Transverse colon (tissue), 3 donors: ENCODE data around the gene CAMTA1.

ENCODE experiments used
- CTCF ChIP-seq, 5 experiments: fragments of 200-600 bp in 3 of 5; fragments of 450-650 bp in 2 of 5; sonication (generic) in 3 of 5; IDR thresholded peaks; 1 replicate in 2 of 5; 2 replicates in 3 of 5; pipeline ENCODE4 v1.5.1; 2016 to 2017; ENCODE audit warnings: antibody characterized with exemption in 5 of 5, inconsistent platforms in 3 of 5, mild to moderate bottlenecking in 2 of 5, moderate library complexity in 1 of 5
- EP300 ChIP-seq: sonication (generic); formaldehyde crosslinking; IDR thresholded peaks from one replicate; pipeline ENCODE4 v1.6.1; 2017; ENCODE audit warnings: antibody characterized with exemption, low read depth
- POLR2A ChIP-seq: fragments of 450-650 bp; IDR thresholded peaks from one replicate; pipeline ENCODE4 v1.6.1; 2016; ENCODE audit warnings: antibody characterized with exemption, mild to moderate bottlenecking, moderate library complexity

- TF ChIP-seq CTCF (IDR thresholded peaks at IDR 0.05) (no peak), EP300 (no peak), POLR2A (no peak)
Measured at GRCh38 chr1:7371926-7372325, 586.7 kb downstream of the CAMTA1 start.
